UCSD-AML1 (cell line): ENCODE results near the gene SLC18A3.

ENCODE experiments used
- DNase-seq: peaks from one replicate; lab custom pipeline; 2025; ENCODE audit not compliant: unreplicated experiment; lab: John Stamatoyannopoulos, UW

Gene SLC18A3

DNA sequence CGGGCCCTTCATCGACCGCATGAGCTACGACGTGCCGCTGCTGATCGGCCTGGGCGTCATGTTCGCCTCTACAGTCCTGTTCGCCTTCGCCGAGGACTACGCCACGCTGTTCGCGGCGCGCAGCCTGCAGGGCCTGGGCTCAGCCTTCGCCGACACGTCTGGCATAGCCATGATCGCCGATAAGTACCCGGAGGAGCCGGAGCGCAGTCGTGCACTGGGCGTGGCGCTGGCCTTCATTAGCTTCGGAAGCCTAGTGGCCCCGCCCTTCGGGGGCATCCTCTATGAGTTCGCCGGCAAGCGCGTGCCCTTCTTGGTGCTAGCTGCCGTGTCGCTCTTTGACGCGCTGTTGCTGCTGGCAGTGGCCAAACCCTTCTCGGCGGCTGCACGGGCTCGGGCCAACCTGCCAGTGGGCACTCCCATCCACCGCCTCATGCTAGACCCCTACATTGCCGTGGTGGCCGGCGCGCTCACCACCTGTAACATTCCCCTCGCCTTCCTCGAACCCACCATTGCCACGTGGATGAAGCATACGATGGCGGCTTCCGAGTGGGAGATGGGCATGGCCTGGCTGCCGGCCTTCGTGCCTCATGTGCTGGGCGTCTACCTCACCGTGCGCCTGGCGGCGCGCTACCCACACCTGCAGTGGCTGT, 1.2 kb downstream of the SLC18A3 start:
- no peak for DNase-seq

DNA sequence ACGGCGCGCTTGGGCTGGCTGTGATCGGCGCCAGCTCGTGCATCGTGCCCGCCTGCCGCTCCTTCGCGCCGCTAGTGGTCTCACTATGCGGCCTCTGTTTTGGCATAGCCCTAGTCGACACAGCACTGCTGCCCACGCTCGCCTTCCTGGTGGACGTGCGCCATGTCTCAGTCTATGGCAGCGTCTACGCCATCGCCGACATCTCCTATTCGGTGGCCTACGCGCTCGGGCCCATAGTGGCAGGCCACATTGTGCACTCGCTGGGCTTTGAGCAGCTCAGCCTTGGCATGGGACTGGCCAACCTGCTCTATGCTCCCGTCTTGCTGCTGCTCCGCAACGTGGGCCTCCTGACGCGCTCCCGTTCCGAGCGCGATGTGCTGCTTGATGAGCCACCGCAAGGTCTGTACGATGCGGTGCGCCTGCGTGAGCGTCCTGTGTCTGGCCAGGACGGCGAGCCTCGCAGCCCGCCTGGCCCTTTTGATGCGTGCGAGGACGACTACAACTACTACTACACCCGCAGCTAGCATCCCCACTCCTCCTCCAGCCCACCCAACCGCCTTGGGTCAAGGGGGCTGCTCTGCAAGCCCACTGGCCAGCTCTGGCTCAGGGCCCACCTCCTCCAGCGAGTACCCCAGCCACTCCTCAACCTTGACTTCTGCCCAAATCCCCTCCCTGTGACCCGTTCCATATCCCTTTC, 1.9 kb downstream of the SLC18A3 start:
- no peak for DNase-seq

DNA sequence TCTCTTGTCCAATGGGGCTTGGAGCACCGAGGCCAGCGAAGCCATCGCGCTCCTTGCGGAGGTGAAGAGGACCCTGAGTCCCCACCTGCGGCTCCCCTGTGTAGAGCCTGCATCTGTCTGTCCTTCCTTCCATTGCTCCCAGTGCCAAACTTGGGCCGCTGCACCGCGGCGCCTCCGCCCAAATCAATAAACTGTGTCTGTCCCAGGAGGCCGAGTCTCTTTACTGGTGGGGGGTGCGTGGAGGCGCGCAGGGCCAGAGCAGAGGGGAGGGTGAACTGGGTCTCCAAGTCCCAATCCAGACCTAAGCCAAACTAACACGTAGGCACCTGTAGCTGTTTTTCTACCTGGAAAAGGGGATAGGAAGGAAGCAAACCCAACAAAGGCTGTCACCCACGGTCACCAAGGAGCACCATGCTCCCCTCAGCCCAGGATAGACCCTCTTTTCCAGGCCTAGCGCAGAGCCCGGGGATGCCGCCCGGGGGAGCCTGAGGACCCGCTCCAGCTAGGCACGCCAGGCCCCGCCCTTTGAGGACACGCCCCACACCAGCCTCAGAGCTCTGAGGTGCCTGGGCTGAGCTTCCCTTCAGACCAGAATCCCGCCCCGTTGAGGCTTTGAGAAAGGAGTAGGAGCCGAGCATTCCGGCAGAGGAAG, 2.5 kb downstream of the SLC18A3 start:
- DNase-seq, result no peak

DNA sequence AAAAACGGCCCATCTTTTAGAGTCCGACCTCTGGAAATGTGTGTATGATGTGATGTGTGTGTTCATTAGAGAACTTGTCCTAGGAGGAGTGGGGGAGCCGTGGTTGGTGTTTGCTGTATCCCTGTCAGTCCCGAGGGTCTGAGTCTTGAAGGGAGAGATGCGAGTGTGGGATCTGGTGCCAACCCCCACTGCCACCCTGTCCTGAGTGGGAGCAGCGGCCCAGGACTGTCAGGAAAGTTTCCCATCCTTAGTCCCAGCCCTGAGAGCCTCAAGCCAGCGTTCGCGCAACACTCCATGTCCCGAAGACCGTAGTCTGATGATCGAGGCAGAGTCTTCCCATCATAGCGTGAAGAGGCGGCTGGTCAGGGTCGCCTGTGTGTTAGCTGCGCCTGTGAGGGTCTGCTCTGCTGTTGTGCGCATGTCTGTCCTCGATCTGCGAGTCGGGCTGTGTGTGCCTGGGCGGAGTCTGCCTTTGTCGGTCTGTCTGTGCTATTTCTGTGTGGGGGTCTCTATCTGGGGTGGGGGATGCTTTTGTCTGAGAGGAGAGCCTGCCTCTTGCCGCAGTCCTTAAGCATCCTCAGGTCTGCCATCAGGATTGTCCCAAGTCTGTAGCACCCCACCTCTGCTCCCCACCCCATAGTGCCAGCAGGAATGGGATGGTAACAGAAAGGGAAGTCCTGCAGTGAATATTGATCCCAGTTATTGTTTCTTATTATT, 3.2 kb downstream of the SLC18A3 start:
- DNase-seq, result no peak

DNA sequence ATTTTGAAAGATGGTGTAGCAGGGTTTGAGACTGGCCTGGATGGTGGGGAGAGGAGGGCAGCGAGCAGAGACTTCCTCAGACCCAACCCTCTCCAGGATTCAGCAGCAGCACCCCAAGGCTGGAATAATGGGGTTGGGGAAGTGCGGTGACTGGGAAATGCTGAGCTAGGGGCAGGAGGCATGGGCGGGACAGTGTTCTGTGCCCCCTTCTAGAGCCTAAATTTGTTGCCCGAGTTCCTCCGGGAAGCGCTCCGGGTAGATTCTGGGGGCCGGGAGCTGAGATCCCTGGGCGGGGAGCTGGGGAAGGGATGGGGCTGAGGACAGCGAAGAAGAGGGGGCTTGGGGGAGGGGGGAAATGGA, 3.8 kb downstream of the SLC18A3 start, which contains the start of gene CHAT:
Gene CHAT (plus strand): TSS at position 156 of the 360 bp plus-strand sequence. CDS start 153 bp downstream, at position 309.
- DNase-seq, result no peak

DNA sequence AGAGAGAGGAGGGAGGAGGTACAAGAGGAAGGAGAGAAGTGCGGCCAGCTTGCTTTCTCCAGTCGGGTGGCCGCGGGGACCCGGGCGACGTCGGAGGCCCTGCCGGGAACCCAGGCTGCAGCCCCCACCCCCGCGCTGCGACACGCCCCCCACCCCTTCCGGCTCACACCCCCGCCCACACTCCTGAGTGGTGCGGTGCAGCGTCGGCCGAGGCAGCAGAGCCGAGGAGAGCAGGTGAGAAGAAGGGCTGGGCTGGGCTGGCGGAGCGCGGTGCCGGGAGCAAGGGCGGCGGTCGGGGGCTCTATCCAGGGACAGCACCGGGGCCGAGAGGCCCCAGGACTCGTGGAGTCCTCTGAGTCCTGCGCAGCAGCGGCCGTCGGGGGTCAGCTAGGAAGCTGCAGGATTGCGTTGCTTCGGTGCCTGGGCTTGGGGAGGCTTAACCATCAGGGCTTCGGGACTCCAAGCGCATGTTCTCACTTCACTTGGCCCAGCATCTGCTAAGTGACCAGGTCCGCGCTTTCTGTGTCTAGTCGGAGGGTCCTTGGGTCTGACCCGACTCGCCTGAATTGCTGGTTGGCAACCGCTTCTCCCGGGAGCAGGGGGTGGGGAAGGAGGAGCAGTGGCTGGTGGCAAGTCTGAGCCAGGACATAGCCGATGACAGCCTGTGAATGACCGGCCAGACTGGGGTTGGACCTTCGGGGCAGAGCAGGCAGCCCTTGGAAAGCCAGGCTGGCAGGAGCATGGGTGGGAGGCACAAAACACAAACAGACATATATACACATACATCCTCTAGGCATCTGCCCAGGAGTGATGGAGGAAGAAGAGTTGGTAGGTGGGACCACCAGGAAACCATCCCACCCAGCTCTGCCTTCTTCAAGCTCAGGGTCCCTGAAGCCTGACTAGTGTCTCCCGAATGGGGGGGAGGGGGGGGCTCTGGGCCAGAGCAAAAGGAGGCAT, 4.4 kb downstream of the SLC18A3 start:
- DNase-seq, result no peak

DNA sequence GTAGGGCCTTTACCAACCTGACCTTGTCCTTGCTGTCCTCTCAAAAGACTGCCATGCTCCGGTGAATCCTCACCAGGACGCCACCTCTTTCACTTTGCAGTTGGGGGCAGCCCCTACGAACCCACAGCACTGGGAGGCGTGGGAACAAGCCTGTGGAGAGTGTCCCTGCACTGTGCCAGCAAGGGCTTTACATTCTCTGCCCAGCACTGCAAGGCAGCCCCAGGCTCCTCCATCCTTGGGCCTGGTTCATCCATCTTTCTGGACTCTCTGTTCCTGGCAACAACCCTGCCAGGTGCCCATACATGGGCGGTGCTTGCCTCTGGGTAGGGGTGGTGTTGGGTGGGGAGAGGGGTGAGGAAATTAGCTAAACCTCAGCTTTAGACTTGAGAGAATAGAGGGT, 5.1 kb downstream of the SLC18A3 start:
- no peak for DNase-seq

DNA sequence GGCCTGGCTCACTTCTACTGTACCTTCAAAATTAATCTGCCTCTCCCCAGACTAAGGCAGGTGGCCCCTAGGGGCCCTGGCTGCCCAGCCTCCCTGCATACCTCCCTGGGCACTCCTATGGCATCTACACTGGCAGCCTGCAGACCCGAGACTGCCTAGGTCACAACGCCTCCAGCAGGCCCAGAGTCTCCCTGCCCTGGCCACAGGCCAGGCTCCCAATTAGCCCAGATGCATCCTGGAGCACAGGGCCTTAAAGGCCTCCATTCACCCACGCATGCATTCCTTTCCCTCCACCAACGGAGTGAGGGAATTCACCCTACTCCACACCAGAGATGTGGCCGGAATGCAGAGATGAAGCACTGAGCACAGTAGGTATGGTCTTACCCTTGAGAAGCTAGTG, 5.6 kb downstream of the SLC18A3 start:
- DNase-seq, result no peak

DNA sequence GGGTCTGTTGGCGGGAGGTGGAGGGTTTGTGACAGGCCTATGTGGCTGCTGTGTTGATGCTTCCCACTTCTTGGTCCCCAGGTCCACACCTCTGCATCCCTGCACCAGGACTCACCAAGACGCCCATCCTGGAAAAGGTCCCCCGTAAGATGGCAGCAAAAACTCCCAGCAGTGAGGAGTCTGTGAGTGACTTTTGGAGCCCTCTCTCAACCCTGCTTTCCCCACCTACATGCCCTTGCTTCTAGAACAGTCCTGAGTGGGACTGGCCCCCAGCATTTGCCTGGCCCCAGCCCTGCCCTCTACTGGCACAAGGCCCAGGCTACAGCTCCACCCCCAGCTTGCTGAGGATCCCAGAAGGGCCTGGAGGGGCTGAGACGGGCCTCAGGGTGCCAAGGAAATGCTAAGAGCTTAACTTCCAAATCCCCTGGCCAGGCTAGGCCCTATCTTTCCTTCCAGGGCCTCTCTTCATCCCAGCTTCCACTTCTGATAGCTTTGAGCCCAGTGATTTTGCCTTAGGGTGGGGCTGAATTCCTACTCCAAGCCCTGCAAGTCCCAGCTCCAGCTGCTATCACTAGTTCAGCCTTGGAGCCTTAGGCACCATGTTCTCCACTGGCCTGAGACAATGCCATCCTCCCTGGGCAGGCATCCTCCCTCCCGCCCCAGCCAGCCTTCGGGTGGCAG, 6.5 kb downstream of the SLC18A3 start:
- no peak for DNase-seq

DNA sequence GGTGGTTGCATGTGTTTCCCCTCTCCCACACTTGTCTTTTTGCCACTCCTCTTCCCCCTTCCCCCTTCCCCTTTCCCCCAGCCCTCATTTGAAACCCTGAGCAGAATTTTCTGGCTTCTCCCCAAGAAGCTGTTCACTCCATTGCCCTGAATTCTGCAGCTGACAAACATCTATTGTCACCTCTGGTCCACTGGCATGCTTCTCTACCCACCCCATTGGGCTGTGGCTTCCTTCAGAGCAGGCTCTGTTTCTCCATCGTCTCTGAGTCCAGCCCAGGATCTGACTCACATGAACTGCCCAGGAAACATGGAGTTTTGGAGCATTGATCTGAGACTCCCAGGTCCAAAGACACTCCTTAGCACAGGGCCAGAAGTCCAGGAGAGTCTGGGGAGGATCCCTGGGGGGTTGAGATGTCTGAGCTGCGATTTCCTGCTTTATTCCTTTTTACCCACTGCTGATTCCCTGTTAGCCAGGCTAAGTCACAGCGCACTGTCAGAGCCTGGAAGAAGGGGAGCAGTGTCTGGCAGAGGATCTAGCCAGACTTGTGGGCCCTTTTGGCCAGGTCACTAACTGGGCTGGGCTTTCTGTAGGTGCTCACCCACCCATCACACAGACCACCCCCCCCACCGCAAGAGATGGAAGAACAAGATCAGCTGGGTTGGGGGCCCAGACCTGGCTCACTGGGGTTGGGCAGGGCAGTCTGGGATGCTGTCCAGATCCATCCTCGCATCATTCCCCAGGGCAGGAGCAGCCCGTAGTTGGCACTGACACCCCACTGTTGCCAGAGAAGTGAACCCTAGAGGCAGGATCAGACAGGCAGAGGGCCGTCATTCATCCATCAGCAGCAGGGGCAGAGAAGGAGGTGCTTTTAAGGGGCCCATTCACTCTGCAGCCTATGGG, 7.3 kb downstream of the SLC18A3 start:
- DNase-seq, result no peak

DNA sequence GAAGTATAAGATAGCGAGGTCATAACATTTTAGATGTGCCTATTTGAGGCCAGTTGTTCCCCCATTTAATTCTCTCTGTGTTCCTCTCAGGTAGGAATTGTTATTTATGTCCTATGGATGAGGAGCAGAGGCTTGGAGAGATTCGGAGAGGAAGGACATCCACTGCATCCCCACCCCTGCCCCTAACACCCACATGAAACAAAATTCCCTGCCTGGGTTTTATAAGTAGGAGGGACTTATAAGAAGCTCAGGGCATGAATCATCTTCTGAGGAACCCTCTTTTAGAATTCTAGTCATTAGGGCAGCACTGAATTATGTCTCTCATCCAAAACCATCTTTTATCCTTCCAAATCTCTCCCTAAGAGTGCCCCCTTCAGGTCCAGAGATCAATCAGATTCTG, 8.7 kb downstream of the SLC18A3 start:
- no peak for DNase-seq

DNA sequence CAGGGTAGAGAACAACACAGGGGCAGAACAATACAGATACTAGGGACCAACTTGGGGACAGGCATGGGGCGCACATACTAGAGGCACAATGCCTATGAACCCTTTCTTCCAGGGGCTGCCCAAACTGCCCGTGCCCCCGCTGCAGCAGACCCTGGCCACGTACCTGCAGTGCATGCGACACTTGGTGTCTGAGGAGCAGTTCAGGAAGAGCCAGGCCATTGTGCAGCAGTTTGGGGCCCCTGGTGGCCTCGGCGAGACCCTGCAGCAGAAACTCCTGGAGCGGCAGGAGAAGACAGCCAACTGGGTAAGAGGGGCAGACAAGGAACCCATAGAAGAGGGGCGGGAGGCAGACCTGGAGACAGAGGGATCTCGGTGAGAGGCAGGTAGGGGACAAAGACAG, 9.5 kb downstream of the SLC18A3 start:
- no peak for DNase-seq

DNA sequence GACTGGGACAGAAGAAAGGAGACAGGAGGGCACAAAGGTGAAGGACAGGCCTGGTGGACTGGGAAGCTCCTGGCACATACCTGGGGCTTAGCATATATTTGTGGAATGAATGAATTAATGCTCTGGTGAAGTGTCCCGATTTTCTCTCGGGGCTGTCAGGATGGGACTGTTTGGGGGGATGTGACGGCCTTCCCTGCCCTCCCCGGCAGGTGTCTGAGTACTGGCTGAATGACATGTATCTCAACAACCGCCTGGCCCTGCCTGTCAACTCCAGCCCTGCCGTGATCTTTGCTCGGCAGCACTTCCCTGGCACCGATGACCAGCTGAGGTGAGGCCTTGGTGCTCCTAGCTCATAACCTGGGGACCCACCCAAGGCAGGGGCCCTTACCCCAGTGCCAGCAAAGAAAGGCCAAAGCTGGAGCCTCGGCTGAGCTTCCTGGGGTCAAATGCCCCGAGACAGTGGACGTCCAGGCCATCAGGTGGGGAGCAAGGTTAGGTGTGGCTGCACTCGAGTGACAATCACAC, 10.2 kb downstream of the SLC18A3 start:
- DNase-seq, result no peak

DNA sequence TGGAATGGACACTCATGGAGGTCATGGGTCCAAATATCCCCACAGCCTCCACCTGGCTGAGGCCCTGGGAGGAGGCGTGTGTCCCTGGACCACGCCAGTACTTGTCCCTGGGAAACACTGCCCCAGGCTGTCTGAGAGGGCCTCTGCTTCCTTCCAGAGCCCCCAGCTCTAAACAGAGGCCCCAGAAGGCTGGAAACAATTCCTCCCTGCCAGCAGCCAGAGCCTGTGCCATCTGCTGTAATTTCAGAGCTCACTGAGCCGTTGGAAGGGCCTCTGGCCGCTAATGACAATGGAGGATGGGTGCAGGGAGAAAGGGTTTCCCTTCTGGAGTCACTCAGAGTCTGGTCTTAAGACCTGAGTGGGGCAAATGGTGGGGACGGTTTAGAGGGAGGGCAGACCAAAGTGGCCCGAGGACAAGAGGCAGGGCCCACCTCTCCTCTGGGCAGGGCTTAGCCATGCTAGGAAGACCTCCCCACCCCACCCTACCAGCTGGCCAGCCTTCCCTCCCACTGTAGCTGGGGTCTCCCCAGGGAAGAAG, 10.8 kb downstream of the SLC18A3 start:
- DNase-seq, result no peak

DNA sequence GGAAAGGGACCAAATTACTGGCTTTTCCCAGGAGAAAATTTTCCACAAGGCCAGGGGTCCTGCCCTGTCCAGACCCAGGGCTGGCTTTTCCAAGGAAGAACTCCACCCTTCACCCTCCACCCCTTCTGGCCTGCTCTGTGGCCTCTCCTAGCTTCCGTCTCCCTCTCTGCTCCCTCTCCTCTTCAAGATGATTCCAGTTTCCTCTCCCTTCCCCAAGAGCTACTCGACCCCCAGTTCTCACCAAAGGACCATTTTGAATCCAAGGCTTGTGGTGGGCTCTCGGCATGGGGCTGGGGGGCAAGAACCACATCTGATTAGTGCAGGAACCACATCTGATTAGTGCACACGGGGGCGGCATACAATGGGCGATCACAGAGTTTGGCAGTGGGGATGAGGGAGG, 11.5 kb downstream of the SLC18A3 start:
- DNase-seq, result no peak

DNA sequence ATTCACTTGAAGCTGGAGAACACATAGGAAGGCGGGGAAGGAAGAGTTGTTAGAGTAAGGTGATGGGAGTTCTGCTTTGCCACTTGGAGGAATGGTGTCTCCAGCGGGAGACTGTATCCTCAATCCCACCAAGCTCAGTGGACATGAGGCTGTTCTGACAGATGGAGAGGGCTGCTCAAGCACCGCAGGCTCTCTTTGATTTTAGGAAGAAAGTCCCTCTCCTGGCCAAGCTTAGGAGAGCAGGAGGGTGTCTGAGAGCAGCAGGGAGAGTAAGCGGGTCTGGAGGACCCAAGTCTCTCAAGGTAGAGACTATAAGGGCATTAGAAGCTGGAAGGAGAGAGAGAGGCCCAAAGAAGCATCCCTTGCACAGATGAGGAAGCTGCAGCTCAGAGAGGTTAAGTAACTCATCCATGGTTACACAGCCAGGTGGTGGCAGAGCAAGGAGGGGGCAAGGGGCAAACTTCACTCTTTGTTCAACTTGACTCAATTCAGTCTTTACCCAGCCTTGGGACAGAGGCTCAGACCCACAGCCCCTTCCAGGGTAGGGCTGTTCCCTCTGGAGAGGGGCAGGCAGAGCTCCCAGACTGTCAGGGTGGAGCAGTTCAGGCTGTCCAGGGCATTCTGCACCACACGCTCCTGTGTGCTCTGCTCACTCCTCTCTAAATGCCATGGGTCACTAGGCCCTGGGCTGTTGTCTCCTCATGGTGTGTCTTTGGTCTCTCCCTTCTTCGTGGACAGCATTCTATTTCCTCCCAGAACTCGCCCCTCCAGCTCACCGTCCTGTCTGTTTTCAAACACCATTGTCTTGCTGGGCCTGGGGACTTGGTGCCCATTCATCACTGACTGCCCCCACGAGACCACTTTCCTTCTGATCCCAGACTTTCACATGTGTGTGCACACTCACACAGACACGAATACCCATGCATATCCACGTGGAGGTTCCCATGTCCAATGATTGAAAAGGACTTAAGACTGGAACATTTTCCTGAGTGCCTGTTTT, 12.6 kb downstream of the SLC18A3 start:
- no peak for DNase-seq

DNA sequence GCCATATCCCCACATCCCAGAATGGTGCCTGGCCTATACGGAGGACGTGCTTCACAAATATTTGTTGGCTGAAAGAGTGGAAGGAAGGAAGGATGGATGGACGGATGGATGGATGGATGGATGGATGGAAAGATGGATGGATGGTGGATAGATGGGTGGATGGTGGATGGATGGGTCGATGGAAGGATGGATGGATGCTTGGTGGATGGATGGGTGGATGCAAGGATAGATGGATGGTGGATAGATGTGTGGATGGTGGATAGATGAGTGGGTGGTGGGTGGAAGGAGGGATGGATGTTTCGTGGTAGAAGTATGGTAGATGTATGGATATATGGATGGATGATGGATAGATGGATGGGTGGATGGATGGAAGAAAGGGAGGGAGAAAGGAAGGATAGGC, 14.5 kb downstream of the SLC18A3 start:
- DNase-seq, result no peak
